ENCODE data around the gene BCR. TPM values are rescaled to one million over a fixed set of nuclear protein-coding genes. Genes with fewer than 3 reads are reported as not detected.

The BCR gene
- polyA plus RNA-seq, 1 experiment, result 21.4 TPM

- ChIA-PET CTCF (interaction anchor here (1.3 to 2.9 kb wide), 3 partner anchors 13 to 103 kb away, joined by 6 to 23 read pairs (median 10); partner anchors contain the start of gene BCR), POLR2A (no interaction called here)
- no peak for DNase-seq (ENCODE audit: low read depth, low spot score)
- no peaks in the 10 kb centered on the region for H3K27me3 ChIP-seq (ENCODE audit: control insufficient read depth, insufficient read depth, low read length)
- H3K4me3 ChIP-seq (ENCODE audit: low read depth, low read length), result no peak overlapping the region
- no peak for TF ChIP-seq CTCF (IDR thresholded peaks at IDR 0.05; ENCODE audit: low read depth, low read length)
- no peak overlapping the region for H3K27ac ChIP-seq (ENCODE audit: low read depth, low read length)
- no peaks in the 10 kb centered on the region; the same call in 1 of the 2 replicates for H3K9me3 ChIP-seq (ENCODE audit: control insufficient read depth, insufficient read depth, low read length)
Measured at GRCh38 chr22:23277583-23278295, 97.4 kb downstream of the BCR start.

- POLR2A ChIA-PET, result no interaction called here
- H3K9me3 ChIP-seq (ENCODE audit: control insufficient read depth, insufficient read depth, low read length), result no peaks in the 10 kb centered on the region; the same call in 1 of the 2 replicates
- TF ChIP-seq CTCF (IDR thresholded peaks at IDR 0.05; ENCODE audit: low read depth, low read length), result no peak
- H3K4me3 ChIP-seq (ENCODE audit: low read depth, low read length), result no peak overlapping the region
- CTCF ChIA-PET, result interaction anchor here (0.8 to 2.9 kb wide), 3 partner anchors 100 to 105 kb away, joined by 3 to 23 read pairs (median 10); partner anchors contain the start of gene BCR
- DNase-seq (ENCODE audit: low read depth, low spot score), result no peak
- no peak overlapping the region for H3K27ac ChIP-seq (ENCODE audit: low read depth, low read length)
- no peaks in the 10 kb centered on the region for H3K27me3 ChIP-seq (ENCODE audit: control insufficient read depth, insufficient read depth, low read length)
Measured at GRCh38 chr22:23278883-23279675, 98.8 kb downstream of the BCR start.

GRCh38 chr22:23279781-23280180 is 99.5 kb downstream of the BCR start:
- Histone ChIP-seq H3K4me3 (ENCODE audit: low read depth, low read length) (no peak overlapping the region), H3K27me3 (ENCODE audit: control insufficient read depth, insufficient read depth, low read length) (no peaks in the 10 kb centered on the region), H3K9me3 (ENCODE audit: control insufficient read depth, insufficient read depth, low read length) (no peaks in the 10 kb centered on the region; the same call in 1 of the 2 replicates), H3K27ac (ENCODE audit: low read depth, low read length) (no peak overlapping the region)
- no peak for TF ChIP-seq CTCF (IDR thresholded peaks at IDR 0.05; ENCODE audit: low read depth, low read length)
- no peak for DNase-seq (ENCODE audit: low read depth, low spot score)
- CTCF ChIA-PET, result interaction anchor here (2.4 to 2.9 kb wide), 2 partner anchors 101 to 105 kb away, joined by 10 to 23 read pairs; partner anchors contain the start of gene BCR
- POLR2A ChIA-PET, result no interaction called here

DNA sequence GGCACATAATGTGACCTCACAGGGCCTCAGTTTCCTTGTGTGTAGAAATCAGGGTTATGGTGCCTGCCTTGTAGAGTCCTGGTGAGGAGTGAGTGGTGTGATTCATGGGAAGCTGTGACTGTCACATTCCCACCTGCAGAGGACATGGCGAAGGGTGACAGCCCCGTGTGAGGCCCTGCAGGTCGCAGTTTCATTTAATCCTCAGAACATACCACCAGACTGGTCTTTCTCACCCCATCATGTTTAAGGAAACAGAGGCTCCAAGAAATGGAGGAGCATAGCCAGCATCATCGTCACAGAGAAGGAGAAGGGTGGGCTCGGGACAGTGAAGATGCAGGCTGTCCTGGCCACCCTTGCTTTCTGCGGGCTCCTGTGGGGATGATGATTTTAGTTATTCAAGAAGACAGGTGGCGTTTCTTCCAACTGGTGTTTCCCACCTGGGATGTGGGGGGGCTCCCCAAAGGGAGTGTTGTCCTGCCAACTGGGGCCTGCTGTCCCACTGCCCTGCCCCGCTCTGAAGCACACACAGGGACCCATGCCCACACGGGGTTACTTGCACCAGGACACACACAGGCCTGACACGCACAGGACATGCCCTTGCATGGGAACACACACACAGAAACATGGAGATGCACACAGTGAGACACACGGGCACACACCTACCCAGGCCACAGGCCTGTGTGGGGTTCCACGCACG is 100.2 kb downstream of the BCR start:
- Histone ChIP-seq H3K27me3 (ENCODE audit: control insufficient read depth, insufficient read depth, low read length) (no peaks in the 10 kb centered on the region), H3K9me3 (ENCODE audit: control insufficient read depth, insufficient read depth, low read length) (no peaks in the 10 kb centered on the region; the same call in 1 of the 2 replicates), H3K27ac (ENCODE audit: low read depth, low read length) (no peak overlapping the region), H3K4me3 (ENCODE audit: low read depth, low read length) (no peak overlapping the region)
- no peak for DNase-seq (ENCODE audit: low read depth, low spot score)
- CTCF ChIA-PET, result interaction anchor here (4.4 kb wide), 1 partner anchor 104 kb away, joined by 178 read pairs; the partner anchor contains the start of gene BCR
- POLR2A ChIA-PET, result no interaction called here
- no peak for TF ChIP-seq CTCF (IDR thresholded peaks at IDR 0.05; ENCODE audit: low read depth, low read length)
